ENCODE data around the gene DSCAML1. TPM values are rescaled to one million over a fixed set of nuclear protein-coding genes. Genes with fewer than 3 reads are reported as not detected.

DSCAML1 gene
- total RNA-seq, 1 experiment from 2014 or later, result not detected

GRCh38 chr11:117411736-117412135 is 385.3 kb downstream of the DSCAML1 start:
- ATAC-seq, result no peak
- CTCF ChIA-PET, result no interaction called here
- BruUV-seq (replicated peaks), result no TSS peak

More at GRCh38 chr11:117411736-117412135, 385.3 kb downstream of the DSCAML1 start:
- TF ChIP-seq ATF3 (IDR thresholded peaks at IDR 0.05) (no peak), POLR2A (IDR thresholded peaks at IDR 0.05; ENCODE audit: borderline replicate concordance, extremely low read depth, insufficient read depth, insufficient read length) (no peak), ZNF274 (IDR thresholded peaks at IDR 0.05; ENCODE audit: low read depth, low read length) (no peak), ZBTB33 (IDR thresholded peaks at IDR 0.05; ENCODE audit: extremely low read depth, insufficient replicate concordance, low read length) (no peak), EGR1 (IDR thresholded peaks at IDR 0.05; ENCODE audit: low read depth) (no peak), JUND (IDR thresholded peaks at IDR 0.05) (no peak), MAX (IDR thresholded peaks at IDR 0.05) (no peak)
- no peak for DNase-seq (ENCODE audit: low read depth, low spot score)
- intact Hi-C loops (cut with micrococcal nuclease), result no loop called here
- Histone ChIP-seq H3K27ac (ENCODE audit: low read depth, low read length) (no peak overlapping the region), H3K9ac (ENCODE audit: low read length) (no peak overlapping the region), H3K9me3 (ENCODE audit: control insufficient read depth in 1 of 2, insufficient read depth in 1 of 2, low read depth in 1 of 2, low read length in 2 of 2) (no peaks in the 10 kb centered on the region), H3K9me2 (ENCODE audit: insufficient read depth) (no peaks in the 10 kb centered on the region), H3K4me1 (ENCODE audit: control insufficient read depth in 1 of 2, insufficient read depth in 2 of 2, low read length in 2 of 2) (no peaks in the 10 kb centered on the region), H3K4me2 (ENCODE audit: low read length) (no peak overlapping the region), H3K79me2 (ENCODE audit: insufficient read depth, low read length) (no peaks in the 10 kb centered on the region), H3K27me3 (ENCODE audit: insufficient read depth, low read length) (no peaks in the 10 kb centered on the region), H3K36me3 (ENCODE audit: control insufficient read depth in 1 of 2, insufficient read depth in 2 of 2, low read length in 2 of 2) (0 out of 4 replicates have a peak, but pooled peaks cover 0 to 2% of the 10 kb centered on the region in 2 experiments), H3K4me3 (replicated peaks in 1 of 2; ENCODE audit: low read depth in 1 of 2, low read length in 2 of 2) (no peak overlapping the region), H4K20me1 (ENCODE audit: insufficient read depth) (no peaks in the 10 kb centered on the region), H2AFZ (ENCODE audit: low read depth, low read length, poor library complexity, severe bottlenecking) (no peak overlapping the region)
- ChIA-PET POLR2A (interaction anchor here (0.6 kb wide), 1 partner anchor 181 kb away, joined by 4 read pairs; no protein-coding TSS in a partner anchor), RAD21 (ENCODE audit: low non-redundant PET in 1 of 2, low total read pairs in 2 of 2, uncharacterized antibody in 2 of 2, unreplicated experiment in 2 of 2) (no interaction called here)

All from HCT116 (cell line).